PFSK-1 (cell line): Measurements from ENCODE around the gene UNC13C.

ENCODE experiments used
- POLR2AphosphoS5 ChIP-seq: IDR thresholded peaks from 2 replicates; pipeline ENCODE4 v1.6.1; 2012; ENCODE audit warnings: low read depth, mild to moderate bottlenecking, control low read depth, low read length, moderate library complexity
- SIN3A ChIP-seq: IDR thresholded peaks from 2 replicates; pipeline ENCODE4 v1.6.1; 2012; ENCODE audit warnings: mild to moderate bottlenecking, low read length, moderate library complexity, borderline replicate concordance; ENCODE audit not compliant: insufficient read depth
- TAF1 ChIP-seq: IDR thresholded peaks from 2 replicates; pipeline ENCODE4 v1.6.1; 2012; ENCODE audit warnings: low read length, control low read depth, borderline replicate concordance; ENCODE audit not compliant: insufficient read depth

GRCh38 chr15:54568381-54568780, 590.1 kb downstream of the UNC13C start:
- no peak for TF ChIP-seq POLR2AphosphoS5
- TF ChIP-seq TAF1: no peak
- no peak for TF ChIP-seq SIN3A
